Upper lobe of right lung (tissue), 1 donor: ENCODE data around the gene CNOT10. TPM values are rescaled to one million over a fixed set of nuclear protein-coding genes. Genes with fewer than 3 reads are reported as not detected.

ENCODE experiments used
- ATAC-seq: fragments of 200-7000 bp; cut with Tn5 transposase; one replicate; pipeline ENCODE4 v1.9.1; 2020; ENCODE audit warnings: mild to moderate bottlenecking, moderate library complexity
- DNase-seq: peaks from one replicate; pipeline ENCODE4 v3.0.0-alpha.2; 2020
- H3K27ac ChIP-seq: fragments of 200-600 bp; one replicate; pipeline ENCODE4 v1.8.0; 2022
- H3K27me3 ChIP-seq: fragments of 200-600 bp; one replicate; pipeline ENCODE4 v1.8.0; 2022; ENCODE audit warnings: mild to moderate bottlenecking
- H3K36me3 ChIP-seq: fragments of 200-600 bp; one replicate; pipeline ENCODE4 v1.8.0; 2022
- H3K4me1 ChIP-seq: fragments of 200-600 bp; one replicate; pipeline ENCODE4 v1.8.0; 2022
- H3K4me3 ChIP-seq: fragments of 200-600 bp; one replicate; pipeline ENCODE4 v1.8.0; 2022; ENCODE audit warnings: mild to moderate bottlenecking
- H3K9me3 ChIP-seq: fragments of 200-600 bp; one replicate; pipeline ENCODE4 v1.8.0; 2022
- intact Hi-C: fragments of 100-400 bp; cut with DNase I; formaldehyde crosslinking; loops from one replicate; pipeline ENCODE4 v1.11.0; 2022
- total RNA-seq: library from RNA; stranded (reverse); fragmentation: NEBNext Ultra II Directional; extraction: Animal tissue kit (Norgen Biotek cat#: 25700); gene quantifications from one replicate; pipeline ENCODE4 v1.2.1, GENCODE V29; 2021
- TF ChIP-seq, protein P1 (sequence below): fragments of 200-600 bp; IDR thresholded peaks from one replicate; pipeline ENCODE4 v1.8.0; 2022; ENCODE audit warnings: antibody characterized with exemption
- donor health status: DM: no; HTN: yes; CAD: no; lungs with severe emphysema.

The CNOT10 gene
- total RNA-seq, 1 donor from 2014 or later, result 30.1 TPM

DNA sequence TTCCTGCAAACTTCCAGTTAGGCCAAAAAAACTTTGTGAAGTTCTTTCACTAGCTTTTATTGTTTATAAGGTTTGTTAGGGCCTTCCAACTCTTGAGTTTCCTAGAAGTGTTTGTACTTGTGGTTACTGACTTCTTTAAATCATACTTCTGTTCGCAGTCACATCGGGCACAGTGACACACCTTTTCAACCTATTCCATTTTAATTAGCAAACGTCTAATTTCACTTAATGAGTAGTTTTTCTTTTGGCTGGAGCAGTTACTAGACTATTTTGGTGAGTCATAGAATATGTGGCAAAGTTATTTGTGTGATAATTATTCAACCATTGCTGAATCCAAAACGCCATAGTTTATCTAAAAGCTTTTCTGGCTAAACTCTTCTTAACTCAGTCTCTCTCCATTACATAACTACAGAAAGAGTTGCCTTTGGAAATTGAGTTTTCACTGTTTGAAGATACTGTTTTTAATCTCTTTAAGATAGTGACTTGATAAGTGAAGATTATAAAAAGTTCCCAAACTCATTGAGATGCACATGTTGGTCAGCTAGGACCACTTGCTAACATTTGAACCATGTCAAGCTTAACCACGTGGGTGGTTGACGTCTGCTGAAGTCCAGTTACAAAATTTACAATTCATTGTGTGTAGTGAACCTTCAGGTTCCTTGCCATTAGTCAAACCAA is 21.5 kb downstream of the CNOT10 start:
- TF ChIP-seq, protein P1, sequence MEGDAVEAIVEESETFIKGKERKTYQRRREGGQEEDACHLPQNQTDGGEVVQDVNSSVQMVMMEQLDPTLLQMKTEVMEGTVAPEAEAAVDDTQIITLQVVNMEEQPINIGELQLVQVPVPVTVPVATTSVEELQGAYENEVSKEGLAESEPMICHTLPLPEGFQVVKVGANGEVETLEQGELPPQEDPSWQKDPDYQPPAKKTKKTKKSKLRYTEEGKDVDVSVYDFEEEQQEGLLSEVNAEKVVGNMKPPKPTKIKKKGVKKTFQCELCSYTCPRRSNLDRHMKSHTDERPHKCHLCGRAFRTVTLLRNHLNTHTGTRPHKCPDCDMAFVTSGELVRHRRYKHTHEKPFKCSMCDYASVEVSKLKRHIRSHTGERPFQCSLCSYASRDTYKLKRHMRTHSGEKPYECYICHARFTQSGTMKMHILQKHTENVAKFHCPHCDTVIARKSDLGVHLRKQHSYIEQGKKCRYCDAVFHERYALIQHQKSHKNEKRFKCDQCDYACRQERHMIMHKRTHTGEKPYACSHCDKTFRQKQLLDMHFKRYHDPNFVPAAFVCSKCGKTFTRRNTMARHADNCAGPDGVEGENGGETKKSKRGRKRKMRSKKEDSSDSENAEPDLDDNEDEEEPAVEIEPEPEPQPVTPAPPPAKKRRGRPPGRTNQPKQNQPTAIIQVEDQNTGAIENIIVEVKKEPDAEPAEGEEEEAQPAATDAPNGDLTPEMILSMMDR, result no peak
- peak overlapping the region; percentile 32 for H3K27ac ChIP-seq
- no peaks in the 10 kb centered on the region for H3K9me3 ChIP-seq
- DNase-seq, result no peak
- no peaks in the 10 kb centered on the region for H3K27me3 ChIP-seq
- peaks cover 28% of the 10 kb centered on the region for H3K36me3 ChIP-seq
- no peak for ATAC-seq
- intact Hi-C loops, result no loop called here
- H3K4me3 ChIP-seq, result no peak overlapping the region
- peaks cover 16% of the 10 kb centered on the region for H3K4me1 ChIP-seq

GRCh38 chr3:32707026-32707370 is 22.0 kb downstream of the CNOT10 start:
- ATAC-seq (no peak), DNase-seq (no peak)
- TF ChIP-seq, protein P1, result no peak
- H3K4me1 ChIP-seq, result peaks cover 16% of the 10 kb centered on the region
- peak overlapping the region; percentile 32 for H3K27ac ChIP-seq
- H3K27me3 ChIP-seq, result no peaks in the 10 kb centered on the region
- no peaks in the 10 kb centered on the region for H3K9me3 ChIP-seq
- intact Hi-C loops, result no loop called here
- H3K4me3 ChIP-seq, result no peak overlapping the region
- peaks cover 33% of the 10 kb centered on the region for H3K36me3 ChIP-seq

GRCh38 chr3:32708672-32709283 is 23.8 kb downstream of the CNOT10 start:
- Histone ChIP-seq H3K27me3 (no peaks in the 10 kb centered on the region), H3K27ac (no peak overlapping the region), H3K4me1 (peaks cover 16% of the 10 kb centered on the region), H3K36me3 (peaks cover 34% of the 10 kb centered on the region), H3K4me3 (no peak overlapping the region), H3K9me3 (no peaks in the 10 kb centered on the region)
- DNase-seq (no peak), ATAC-seq (no peak)
- TF ChIP-seq, protein P1, result no peak
- intact Hi-C loops, result no loop called here

DNA sequence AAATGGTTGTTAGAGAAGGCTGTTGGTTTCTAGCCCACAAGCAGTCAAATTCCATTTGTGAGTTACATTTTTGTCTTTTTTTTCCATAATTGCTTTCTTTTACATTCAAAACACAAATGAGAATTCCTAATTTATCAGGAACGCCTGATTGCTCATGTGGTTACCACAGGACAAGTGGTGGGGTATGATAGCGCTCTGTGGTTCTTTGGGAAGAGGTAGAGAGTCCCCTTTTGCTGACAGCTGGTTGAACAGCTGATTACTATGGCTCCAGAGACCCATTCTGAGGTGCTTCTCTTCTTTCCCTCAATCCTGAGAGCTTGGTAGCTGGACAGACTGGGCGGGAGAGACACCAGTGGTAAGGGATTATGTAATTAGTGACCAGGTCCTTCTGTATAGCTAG is 24.4 kb downstream of the CNOT10 start:
- ATAC-seq, result no peak
- TF ChIP-seq, protein P1, result no peak

GRCh38 chr3:32712506-32713055 is 27.6 kb downstream of the CNOT10 start:
- intact Hi-C loops, result no loop called here
- Histone ChIP-seq H3K4me1 (no peaks in the 10 kb centered on the region), H3K36me3 (peaks cover 53% of the 10 kb centered on the region), H3K27ac (no peak overlapping the region), H3K4me3 (no peak overlapping the region), H3K27me3 (no peaks in the 10 kb centered on the region), H3K9me3 (no peaks in the 10 kb centered on the region)
- ATAC-seq (peak; percentile 49), DNase-seq (no peak)
- TF ChIP-seq, protein P1, result no peak

More for the DNA sequence above, 24.4 kb downstream of the CNOT10 start:
- no peaks in the 10 kb centered on the region for H3K27me3 ChIP-seq
- H3K4me1 ChIP-seq, result peaks cover 16% of the 10 kb centered on the region
- DNase-seq, result no peak
- H3K36me3 ChIP-seq, result peaks cover 34% of the 10 kb centered on the region
- intact Hi-C loops, result no loop called here
- no peak overlapping the region for H3K4me3 ChIP-seq
- no peaks in the 10 kb centered on the region for H3K9me3 ChIP-seq
- H3K27ac ChIP-seq, result no peak overlapping the region
